Stimulated activated effector memory CD8-positive, alpha-beta T cell treated with anti-CD3 and anti-CD28 coated beads, Interleukin-12 subunit alpha, Interleukin-12 subunit beta, amount 100 ng/mL, for 72 hours (primary cell): ENCODE data around the gene PLCD1.
"Not testable (repeated sequence)": the region's sequence is repeated elsewhere in the genome, so short reads cannot be mapped to it uniquely, and the experiment has no call there.

Source experiments
- ATAC-seq: fragments of 150-1000 bp; cut with Tn5 transposase; 2 replicates; pipeline ENCODE4 v1.10.0; 2021
- DNase-seq, 2 donors: peaks; one replicate each; pipeline ENCODE4 v3.0.0; 2021 to 2022; ENCODE audit warnings: low spot score in 2 of 2
- H3K27ac Mint-ChIP-seq: one replicate; pipeline ENCODE4 v1.8.0; 2022; ENCODE audit warnings: mild to moderate bottlenecking, mixed read lengths
- H3K36me3 Mint-ChIP-seq: one replicate; pipeline ENCODE4 v1.8.0; 2022; ENCODE audit warnings: mild to moderate bottlenecking, mixed read lengths
- H3K4me1 Mint-ChIP-seq: one replicate; pipeline ENCODE4 v1.8.0; 2022; ENCODE audit warnings: mixed read lengths
- H3K4me3 Mint-ChIP-seq: one replicate; pipeline ENCODE4 v1.8.0; 2022; ENCODE audit warnings: mild to moderate bottlenecking, mixed read lengths
- H3K9me3 Mint-ChIP-seq: one replicate; pipeline ENCODE4 v1.8.0; 2022; ENCODE audit warnings: mixed read lengths

Gene PLCD1

DNA sequence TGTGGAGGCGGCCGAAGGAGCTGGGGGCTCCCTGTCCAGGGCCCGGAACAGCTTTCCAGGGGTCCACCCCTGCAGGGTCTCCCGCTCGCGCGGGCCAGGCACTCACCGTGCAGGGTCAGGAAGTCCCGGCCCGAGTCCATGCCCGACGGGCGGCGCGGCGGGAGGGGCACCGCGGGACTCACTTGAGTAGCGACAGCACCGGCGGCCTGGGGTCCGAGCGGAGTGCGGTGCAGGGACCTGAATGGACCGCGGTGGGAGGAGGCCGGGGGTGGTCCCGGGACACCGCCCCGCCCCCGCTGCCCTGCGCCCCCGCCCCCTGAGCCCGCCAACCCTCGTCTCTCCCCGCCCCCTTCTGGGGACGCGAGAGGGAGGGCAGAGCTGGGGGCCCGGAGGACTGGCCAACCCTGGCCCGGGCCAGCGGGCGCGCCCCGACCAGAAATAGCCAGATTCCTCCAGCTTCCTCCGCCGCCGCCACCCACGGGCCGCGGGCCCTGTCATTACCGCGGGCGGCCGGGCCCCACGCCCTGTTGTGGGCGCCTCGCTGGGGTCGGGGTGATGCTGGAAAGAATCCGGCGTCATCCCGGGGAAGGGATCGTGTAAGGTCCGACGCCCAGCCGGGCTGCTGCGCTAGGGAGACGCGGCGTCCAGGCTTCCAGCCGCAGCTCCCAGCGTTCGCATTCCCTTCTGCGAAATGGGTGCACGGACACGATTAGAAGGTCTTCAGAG, at the start of gene PLCD1:
Gene PLCD1 (minus strand): TSS at position 243 of the 726 bp plus-strand sequence. CDS start 103 bp downstream, at position 140.
- DNase-seq: no peak
- Mint-ChIP-seq H3K9me3 (no peaks in the 10 kb centered on the region), H3K4me1 (peaks cover 47% of the 10 kb centered on the region)

DNA sequence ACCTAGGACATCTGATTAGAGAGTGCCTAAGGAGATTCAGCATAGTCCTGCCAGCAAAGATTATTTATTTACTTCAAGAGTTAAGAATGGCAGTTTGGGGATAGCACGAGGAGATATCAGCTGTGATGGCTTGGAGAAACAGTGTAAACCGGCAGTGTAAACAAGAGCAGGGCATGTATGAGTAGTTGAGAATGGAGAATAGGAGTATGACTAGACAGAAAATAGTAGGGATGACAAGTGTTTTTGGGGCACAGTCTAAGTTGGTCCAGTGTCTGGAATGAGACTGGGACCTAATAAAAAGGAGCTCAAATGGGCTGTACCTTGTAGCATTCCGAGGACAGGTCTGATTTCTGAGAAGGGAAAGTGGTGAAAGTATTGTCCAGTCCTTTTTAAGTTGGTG, 47.6 kb upstream of the PLCD1 start:
- not testable (repeated sequence) for H3K4me3 Mint-ChIP-seq, DNase-seq, ATAC-seq, H3K4me1 Mint-ChIP-seq, H3K9me3 Mint-ChIP-seq, H3K36me3 Mint-ChIP-seq
- H3K27ac Mint-ChIP-seq: peak overlapping the region; percentile 10

More for the DNA sequence above, at the start of gene PLCD1:
- peak within 1 kb of the TSS; percentile 71 for H3K4me3 Mint-ChIP-seq
- peaks cover 6% of the 10 kb centered on the region for H3K36me3 Mint-ChIP-seq
- ATAC-seq: no peak
- H3K27ac Mint-ChIP-seq: peak within 1 kb of the TSS; percentile 56

DNA sequence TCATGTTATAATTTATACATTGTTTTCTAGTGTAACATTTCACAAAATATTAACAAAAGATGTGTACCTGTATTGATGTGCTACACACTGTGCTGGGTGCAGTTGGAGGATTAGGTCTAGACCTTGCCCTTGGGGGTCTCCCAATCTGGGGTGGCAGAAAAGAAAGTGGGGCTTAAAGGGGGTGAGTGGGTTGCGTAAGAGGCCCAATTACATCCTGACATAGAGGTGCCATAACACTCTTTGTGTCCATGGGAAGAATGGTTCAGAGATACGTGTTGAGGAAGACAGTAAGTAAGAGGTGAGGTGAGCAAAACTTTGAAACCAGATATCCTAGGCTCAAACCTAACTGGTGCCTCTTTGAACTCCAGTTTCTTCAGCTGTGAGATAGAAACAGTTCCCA, 40.6 kb upstream of the PLCD1 start:
- ATAC-seq (no peak), DNase-seq (no peak)
- Mint-ChIP-seq H3K9me3 (no peaks in the 10 kb centered on the region), H3K27ac (no peak overlapping the region), H3K4me3 (no peak overlapping the region), H3K36me3 (no peaks in the 10 kb centered on the region), H3K4me1 (no peaks in the 10 kb centered on the region)

DNA sequence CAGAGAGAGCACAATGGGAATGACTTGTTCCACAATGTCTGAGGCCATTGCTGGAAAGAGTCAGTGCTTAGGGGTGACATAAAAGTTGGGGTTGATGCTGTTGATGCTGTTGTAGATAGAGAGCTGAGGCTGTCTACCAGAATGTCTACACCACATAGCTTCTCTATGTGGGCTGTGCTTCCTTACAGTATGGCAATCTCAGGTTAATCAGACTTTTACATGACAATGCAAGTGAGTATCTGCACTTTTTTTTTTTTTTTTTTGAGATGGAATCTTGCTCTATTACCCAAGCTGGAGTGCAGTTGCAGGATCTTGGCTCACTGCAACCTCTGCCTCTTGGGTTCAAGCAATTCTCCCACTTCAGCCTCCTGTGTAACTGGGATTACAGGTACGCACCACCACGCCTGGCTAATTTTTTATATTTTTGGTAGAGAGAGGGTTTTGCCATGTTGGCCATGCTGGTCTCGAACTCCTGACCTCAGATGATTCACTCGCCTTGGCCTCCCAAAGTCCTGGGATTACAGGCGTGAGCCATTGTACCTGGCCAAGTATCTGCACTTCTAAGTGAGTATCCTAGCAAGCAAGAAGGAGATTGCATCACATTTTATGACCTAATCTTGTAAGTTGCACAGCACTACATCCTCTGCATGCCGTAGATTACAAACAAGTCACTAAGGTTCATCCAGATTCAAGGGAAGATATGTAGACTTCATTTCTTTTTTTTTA, 38.2 kb upstream of the PLCD1 start:
- no peak for ATAC-seq
- DNase-seq: no peak
- no peaks in the 10 kb centered on the region for H3K9me3 Mint-ChIP-seq
- no peaks in the 10 kb centered on the region for H3K4me1 Mint-ChIP-seq
- H3K4me3 Mint-ChIP-seq: no peak overlapping the region
- H3K36me3 Mint-ChIP-seq: no peaks in the 10 kb centered on the region
- no peak overlapping the region for H3K27ac Mint-ChIP-seq

DNA sequence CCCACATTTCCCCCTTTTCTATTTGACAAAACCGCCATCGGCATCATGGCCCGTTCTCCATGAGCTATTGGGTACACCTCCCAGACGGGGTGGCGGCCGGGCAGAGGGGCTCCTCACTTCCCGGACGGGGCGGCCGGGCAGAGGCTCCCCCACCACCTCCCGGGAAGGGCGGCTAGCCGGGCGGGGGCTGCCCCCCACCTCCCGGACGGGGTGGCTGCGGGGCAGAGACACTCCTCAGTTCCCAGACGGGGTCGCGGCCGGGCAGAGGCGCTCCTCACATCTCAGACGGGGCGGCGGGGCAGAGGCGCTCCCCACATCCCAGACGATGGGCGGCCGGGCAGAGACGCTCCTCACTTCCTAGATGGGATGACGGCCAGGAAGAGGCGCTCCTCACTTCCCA, 35.0 kb upstream of the PLCD1 start:
- DNase-seq, ATAC-seq, H3K27ac Mint-ChIP-seq, H3K9me3 Mint-ChIP-seq, H3K4me1 Mint-ChIP-seq, H3K4me3 Mint-ChIP-seq, H3K36me3 Mint-ChIP-seq: not testable (repeated sequence)

DNA sequence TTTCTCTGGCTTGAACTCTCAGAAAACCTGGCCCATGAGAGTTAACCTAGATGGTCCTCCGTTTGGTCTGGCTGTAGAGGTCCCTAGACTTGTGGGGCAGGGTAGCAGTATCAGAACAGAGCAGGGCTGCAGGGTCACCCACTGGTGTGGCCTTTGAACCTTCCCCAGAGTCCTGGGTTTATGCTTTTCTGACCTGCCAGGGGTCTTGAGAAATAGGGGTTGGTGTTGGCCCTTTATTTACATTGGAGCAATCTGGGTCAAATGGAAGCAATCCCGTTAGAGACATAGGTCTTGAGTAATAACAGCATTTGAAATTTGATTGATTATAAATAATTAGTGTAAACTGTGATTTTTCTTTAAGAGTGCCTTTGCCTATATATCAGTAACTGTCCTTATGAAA, 33.4 kb upstream of the PLCD1 start:
- Mint-ChIP-seq H3K36me3 (no peaks in the 10 kb centered on the region), H3K4me1 (no peaks in the 10 kb centered on the region), H3K4me3 (no peak overlapping the region), H3K27ac (no peak overlapping the region), H3K9me3 (no peaks in the 10 kb centered on the region)
- no peak for ATAC-seq
- DNase-seq: no peak

DNA sequence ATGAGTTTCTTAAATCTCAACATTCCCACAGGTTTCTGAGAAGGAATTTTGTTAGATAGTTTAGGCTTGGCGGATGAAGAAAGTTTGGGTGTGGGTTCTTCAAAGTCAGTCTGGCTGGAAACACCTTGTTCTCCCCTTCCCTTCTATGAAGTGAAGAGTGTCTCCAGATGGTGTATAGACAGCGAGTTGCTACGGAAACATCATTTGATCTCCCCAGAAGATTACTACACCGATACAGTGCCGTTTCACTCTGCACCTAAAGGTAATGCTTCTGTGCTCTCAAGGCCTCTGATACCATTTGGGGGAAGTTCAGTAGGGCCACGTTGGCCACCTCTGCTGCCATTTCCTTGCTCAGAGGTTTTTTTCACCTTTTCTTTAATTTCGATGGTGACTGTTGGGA, 30.1 kb upstream of the PLCD1 start:
- no peak overlapping the region for H3K4me3 Mint-ChIP-seq
- H3K27ac Mint-ChIP-seq: no peak overlapping the region
- H3K4me1 Mint-ChIP-seq: peaks cover 9% of the 10 kb centered on the region
- no peak for DNase-seq
- H3K36me3 Mint-ChIP-seq: no peaks in the 10 kb centered on the region
- no peaks in the 10 kb centered on the region for H3K9me3 Mint-ChIP-seq
- no peak for ATAC-seq

DNA sequence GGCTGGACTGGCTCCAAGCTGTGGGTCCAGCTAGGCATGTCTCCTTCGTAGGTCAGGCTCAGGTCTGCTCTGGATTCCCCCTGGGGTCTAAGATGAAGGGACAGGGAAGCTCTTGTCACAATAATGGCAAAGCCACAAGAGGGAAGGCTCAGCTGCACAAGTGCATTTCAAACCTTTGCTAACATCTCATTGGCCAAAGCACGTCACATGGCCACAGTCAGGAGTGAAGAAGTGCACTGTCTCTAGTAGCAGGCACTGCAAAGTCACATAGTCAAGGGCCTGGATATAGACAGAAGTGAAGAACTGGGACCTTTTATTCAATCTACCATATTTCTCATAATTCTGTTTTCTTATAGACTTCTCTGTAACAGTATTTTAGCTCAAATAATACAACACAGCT, 29.7 kb upstream of the PLCD1 start:
- H3K4me1 Mint-ChIP-seq: peaks cover 9% of the 10 kb centered on the region
- ATAC-seq (no peak), DNase-seq (no peak)
- no peak overlapping the region for H3K27ac Mint-ChIP-seq
- H3K36me3 Mint-ChIP-seq: no peaks in the 10 kb centered on the region
- H3K4me3 Mint-ChIP-seq: no peak overlapping the region
- no peaks in the 10 kb centered on the region for H3K9me3 Mint-ChIP-seq

DNA sequence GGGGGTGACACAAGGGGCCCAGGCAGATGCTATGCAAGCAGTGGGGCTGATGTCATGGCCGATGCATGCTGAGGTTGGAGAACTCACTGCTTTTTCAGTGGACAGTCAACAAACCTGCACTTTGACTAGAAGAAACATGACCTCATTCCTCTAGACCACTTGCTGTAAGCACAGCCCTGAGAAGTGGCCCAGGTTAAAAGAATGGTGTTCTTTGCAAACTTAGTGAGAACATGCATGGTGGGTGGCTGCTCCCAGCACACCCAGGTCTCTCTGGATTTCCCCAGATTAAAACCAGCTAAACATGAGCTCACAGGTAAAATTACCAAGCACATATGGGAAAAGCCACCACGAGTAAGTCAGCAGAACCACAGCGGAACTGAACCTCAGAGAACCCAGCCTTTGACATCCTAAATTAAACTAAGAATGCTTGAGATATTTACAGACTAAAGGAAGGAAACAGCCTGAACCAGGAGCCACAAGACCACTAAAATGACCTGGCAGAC, 25.1 kb upstream of the PLCD1 start:
- Mint-ChIP-seq H3K27ac (no peak overlapping the region), H3K4me3 (no peak overlapping the region), H3K9me3 (no peaks in the 10 kb centered on the region), H3K4me1 (peaks cover 9% of the 10 kb centered on the region), H3K36me3 (peaks cover 8% of the 10 kb centered on the region)
- DNase-seq: no peak
- ATAC-seq: peak; percentile 82

DNA sequence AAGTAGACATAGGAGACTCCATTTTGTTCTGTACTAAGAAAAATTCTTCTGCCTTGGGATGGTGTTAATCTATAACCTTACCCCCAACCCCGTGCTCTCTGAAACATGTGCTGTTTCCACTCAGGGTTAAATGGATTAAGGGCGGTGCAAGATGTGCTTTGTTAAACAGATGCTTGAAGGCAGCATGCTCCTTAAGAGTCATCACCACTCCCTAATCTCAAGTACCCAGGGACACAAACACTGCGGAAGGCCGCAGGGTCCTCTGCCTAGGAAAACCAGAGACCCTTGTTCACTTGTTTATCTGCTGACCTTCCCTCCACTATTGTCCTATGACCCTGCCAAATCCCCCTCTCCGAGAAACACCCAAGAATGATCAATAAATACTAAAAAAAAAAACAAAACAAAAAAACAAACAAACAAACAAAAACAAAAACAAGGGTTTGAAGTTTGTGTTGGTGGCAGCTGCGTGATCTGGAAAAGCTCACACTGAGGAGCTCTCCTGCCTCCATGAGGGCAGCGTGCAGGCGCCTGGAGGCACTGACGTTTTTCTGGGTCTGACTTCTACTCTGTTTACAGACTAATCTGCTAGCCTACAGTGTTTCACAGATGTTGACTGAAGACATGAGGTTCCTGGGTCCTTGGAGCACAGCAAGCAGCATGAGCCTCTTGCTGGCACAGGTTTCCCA, 24.5 kb upstream of the PLCD1 start:
- not testable (repeated sequence) for H3K27ac Mint-ChIP-seq, H3K36me3 Mint-ChIP-seq, H3K4me3 Mint-ChIP-seq, DNase-seq, H3K4me1 Mint-ChIP-seq, ATAC-seq, H3K9me3 Mint-ChIP-seq

DNA sequence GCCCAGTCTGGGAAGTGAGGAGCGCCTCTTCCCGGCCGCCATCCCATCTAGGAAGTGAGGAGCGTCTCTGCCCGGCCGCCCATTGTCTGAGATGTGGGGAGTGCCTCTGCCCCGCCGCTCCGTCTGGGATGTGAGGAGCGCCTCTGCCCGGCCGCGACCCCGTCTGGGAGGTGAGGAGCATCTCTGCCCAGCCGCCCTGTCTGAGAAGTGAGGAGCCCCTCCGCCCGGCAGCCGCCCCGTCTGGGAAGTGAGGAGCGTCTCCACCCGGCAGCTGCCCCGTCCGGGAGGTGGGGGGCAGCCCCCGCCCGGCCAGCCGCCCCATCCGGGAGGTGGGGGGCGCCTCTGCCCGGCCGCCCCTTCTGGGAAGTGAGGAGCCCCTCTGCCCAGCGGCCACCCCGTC, 23.8 kb upstream of the PLCD1 start:
- H3K36me3 Mint-ChIP-seq, H3K4me1 Mint-ChIP-seq, H3K4me3 Mint-ChIP-seq, H3K9me3 Mint-ChIP-seq, DNase-seq, ATAC-seq, H3K27ac Mint-ChIP-seq: not testable (repeated sequence)

DNA sequence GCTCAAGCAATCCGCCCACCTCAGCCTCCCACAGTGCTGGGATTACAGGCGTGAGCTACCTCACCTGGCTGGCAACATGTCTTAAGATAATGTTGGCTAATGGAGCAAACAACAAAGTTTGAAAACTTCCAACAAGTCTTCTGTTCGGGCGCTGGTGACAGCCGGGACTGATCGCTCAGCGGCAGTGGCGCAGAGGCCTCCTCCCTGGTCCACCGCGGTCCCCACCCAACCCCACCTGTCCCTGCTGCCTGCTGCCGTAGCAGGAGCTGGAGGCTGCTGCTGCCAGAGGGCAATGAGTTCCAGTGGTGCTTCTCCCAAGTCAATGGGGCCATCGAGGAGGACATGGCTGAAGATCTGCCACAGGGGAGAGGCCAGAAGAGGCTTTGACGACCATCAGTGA, 21.7 kb upstream of the PLCD1 start:
- ATAC-seq (no peak), DNase-seq (no peak)
- H3K4me1 Mint-ChIP-seq: peaks cover 9% of the 10 kb centered on the region
- no peak overlapping the region for H3K4me3 Mint-ChIP-seq
- no peak overlapping the region for H3K27ac Mint-ChIP-seq
- H3K9me3 Mint-ChIP-seq: no peaks in the 10 kb centered on the region
- H3K36me3 Mint-ChIP-seq: peaks cover 8% of the 10 kb centered on the region

DNA sequence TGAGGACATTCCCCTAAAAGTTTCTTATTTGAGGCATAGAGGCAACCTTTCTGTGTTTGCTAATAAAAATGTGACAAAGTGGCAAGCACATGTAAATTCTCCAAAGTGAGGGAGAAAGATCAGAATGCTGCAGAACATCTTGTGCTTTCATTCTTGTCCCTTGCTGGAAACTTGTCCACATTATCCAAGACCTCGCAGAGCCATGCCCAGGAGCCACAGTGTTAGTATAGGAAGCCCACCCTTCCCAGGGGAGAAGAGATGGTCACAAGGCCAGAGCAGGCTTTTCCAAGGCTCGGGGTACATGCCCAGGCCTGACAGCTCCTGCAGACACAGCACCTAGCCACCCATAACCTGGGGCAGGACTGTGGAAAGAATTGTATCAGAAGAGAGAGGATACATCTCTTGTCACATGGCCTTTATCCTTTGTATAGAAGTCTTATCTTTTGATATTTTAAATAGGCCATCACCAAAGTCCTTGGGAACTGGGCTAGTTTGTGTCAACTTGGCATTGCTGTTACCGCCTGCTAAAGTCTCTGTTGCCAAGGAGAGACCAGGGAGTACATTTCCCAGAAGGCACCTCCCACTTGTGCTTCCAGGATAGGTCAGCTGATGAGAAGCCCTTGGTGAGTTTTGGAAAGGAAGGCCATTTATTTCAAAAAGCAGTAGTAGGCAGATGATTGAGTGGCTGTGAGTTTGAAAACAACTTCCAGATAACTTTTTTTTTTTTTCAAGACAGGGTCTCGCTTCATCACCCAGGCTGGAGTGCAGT, 20.1 kb upstream of the PLCD1 start:
- H3K4me1 Mint-ChIP-seq: no peaks in the 10 kb centered on the region

DNA sequence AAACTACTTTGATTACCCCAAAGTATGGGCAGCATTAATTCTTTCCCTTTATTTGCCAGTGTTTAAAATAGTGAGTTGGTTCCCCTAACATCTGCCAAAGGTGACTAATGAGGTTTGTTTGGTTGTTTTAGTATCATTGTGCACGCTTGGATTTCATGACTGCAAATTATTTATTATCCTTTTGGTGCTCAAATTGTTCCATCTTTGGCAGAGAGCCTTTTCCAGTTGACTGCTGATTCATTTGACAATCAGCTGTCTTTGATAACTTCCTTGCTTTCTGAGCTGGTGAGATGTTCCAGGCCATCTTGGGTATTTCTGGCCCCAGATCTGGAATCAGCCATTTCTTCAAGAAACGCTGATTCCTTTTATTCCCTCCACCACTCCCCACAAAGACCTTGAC, 18.5 kb upstream of the PLCD1 start:
- no peak for DNase-seq
- H3K4me1 Mint-ChIP-seq: no peaks in the 10 kb centered on the region
- no peak overlapping the region for H3K4me3 Mint-ChIP-seq
- ATAC-seq: no peak
- H3K9me3 Mint-ChIP-seq: no peaks in the 10 kb centered on the region
- H3K27ac Mint-ChIP-seq: no peak overlapping the region
- H3K36me3 Mint-ChIP-seq: peaks cover 8% of the 10 kb centered on the region

More for the DNA sequence above, 20.1 kb upstream of the PLCD1 start:
- peaks cover 8% of the 10 kb centered on the region for H3K36me3 Mint-ChIP-seq
- DNase-seq (no peak), ATAC-seq (no peak)
- H3K9me3 Mint-ChIP-seq: no peaks in the 10 kb centered on the region
- no peak overlapping the region for H3K4me3 Mint-ChIP-seq
- peak overlapping the region; percentile 3 for H3K27ac Mint-ChIP-seq

DNA sequence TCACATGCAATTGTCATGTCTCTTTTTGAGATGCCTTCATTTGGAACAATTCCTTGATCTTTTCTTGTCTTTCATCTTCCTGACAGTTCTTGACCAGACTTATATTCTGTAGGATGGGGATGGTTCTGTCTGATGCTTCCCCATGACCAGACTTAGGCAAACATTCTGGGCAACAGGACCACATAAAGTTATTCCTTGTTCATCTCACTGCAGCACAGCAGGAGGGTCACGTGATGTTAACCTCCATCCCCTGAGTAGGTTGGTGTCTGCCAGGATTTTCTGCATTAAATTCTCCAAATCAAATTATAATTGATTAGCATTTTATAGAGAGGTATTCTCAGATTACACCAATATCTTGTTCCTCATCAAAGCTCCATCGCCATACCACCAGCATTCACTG, 17.4 kb upstream of the PLCD1 start:
- DNase-seq: no peak

More for the DNA sequence above, 17.4 kb upstream of the PLCD1 start:
- Mint-ChIP-seq H3K27ac (no peak overlapping the region), H3K4me1 (no peaks in the 10 kb centered on the region), H3K9me3 (no peaks in the 10 kb centered on the region), H3K36me3 (peaks cover 5% of the 10 kb centered on the region), H3K4me3 (no peak overlapping the region)
- ATAC-seq: no peak
